ENCODE results near the gene BID.

The BID gene

DNA sequence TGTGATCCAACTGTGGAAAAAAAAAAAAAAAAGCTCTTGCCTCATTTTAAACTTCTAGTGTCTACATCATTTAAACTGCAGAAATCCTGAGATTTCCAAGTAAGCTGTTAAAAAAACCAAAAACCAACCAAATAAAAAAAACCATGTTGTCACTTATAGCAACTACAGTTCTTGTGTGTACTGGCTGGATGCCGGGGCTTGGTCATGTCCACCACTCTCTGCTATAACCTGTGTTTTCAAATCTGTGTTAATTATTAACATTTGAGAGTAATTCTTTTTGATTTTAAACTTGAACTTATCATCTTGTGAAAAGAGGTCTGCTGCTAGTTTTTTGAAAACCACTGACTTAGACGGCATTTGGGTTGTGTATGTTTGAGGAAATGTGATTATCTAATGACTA, 32.2 kb upstream of the BID start:
- H2AFZ ChIP-seq (ENCODE audit: low read length): no peak overlapping the region
- TF ChIP-seq EZH2 (IDR thresholded peaks at IDR 0.05; ENCODE audit: borderline replicate concordance, low read length): no peak
- TF ChIP-seq, protein P1, sequence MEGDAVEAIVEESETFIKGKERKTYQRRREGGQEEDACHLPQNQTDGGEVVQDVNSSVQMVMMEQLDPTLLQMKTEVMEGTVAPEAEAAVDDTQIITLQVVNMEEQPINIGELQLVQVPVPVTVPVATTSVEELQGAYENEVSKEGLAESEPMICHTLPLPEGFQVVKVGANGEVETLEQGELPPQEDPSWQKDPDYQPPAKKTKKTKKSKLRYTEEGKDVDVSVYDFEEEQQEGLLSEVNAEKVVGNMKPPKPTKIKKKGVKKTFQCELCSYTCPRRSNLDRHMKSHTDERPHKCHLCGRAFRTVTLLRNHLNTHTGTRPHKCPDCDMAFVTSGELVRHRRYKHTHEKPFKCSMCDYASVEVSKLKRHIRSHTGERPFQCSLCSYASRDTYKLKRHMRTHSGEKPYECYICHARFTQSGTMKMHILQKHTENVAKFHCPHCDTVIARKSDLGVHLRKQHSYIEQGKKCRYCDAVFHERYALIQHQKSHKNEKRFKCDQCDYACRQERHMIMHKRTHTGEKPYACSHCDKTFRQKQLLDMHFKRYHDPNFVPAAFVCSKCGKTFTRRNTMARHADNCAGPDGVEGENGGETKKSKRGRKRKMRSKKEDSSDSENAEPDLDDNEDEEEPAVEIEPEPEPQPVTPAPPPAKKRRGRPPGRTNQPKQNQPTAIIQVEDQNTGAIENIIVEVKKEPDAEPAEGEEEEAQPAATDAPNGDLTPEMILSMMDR (IDR thresholded peaks at IDR 0.05; ENCODE audit: low read length): no peak
- peaks cover 1% of the 10 kb centered on the region for H3K4me1 ChIP-seq (ENCODE audit: insufficient read depth, low read length, severe bottlenecking)
- no peaks in the 10 kb centered on the region for H3K79me2 ChIP-seq (ENCODE audit: insufficient read depth, low read length)
- peaks cover 7% of the 10 kb centered on the region; the same call in 1 of the 2 replicates for H3K36me3 ChIP-seq (ENCODE audit: insufficient read depth, low read length)
- H3K27ac ChIP-seq (ENCODE audit: low read depth, low read length, poor library complexity, severe bottlenecking): no peak overlapping the region
- no peaks in the 10 kb centered on the region for H3K9me2 ChIP-seq (ENCODE audit: low read depth, low read length)
- H3K27me3 ChIP-seq (ENCODE audit: insufficient read depth, low read length): no peaks in the 10 kb centered on the region
- H3K4me3 ChIP-seq (ENCODE audit: low read depth, low read length, poor library complexity, severe bottlenecking): no peak overlapping the region
- H3K4me2 ChIP-seq (ENCODE audit: low read length): no peak overlapping the region
- no peak overlapping the region for H3K9ac ChIP-seq (ENCODE audit: low read length)
- H4K20me1 ChIP-seq (ENCODE audit: insufficient read depth, low read length): no peaks in the 10 kb centered on the region
- H3K9me3 ChIP-seq (ENCODE audit: low read length): no peaks in the 10 kb centered on the region
- no peaks in the 10 kb centered on the region for H3F3A ChIP-seq (ENCODE audit: insufficient read depth, low read length)

DNA sequence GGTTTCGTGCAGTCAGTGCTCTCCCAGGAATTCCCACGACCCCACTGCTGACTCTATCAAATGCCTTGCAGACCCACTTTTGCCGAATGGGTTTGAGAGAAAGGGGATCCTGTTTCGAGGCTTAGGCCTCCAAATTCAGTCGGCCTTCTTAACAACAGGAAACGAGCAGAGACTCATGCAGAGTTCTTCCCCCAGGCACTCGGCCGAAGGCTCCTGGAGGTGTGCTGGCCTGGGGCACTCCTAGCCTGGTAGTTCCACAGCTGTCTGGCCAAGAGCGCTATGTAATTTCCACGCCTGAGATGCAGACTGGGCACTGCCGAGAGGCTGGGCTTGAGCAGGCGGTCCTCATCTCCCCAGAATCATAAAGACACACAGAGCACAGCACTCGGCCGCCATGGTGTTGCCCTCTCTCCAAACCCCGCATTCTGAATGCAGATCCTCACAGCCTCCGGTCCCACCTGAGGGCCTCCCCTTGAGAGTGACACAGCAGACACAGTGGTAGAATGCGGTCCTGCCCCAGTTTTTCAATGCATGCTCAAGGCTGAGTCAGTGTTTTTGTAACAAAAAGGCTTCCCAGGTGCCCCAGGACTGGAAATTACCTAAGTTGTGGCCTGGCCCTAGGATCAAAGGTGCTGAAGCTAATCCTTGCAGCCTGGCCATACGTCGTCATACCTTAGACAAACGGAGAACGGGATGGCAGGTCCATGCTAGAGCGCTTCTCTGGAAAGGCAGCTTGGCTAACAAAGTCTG, 30.2 kb upstream of the BID start:
- H4K20me1 ChIP-seq (ENCODE audit: insufficient read depth, low read length): no peaks in the 10 kb centered on the region
- no peak overlapping the region for H3K9ac ChIP-seq (ENCODE audit: low read length)
- H3K4me1 ChIP-seq (ENCODE audit: insufficient read depth, low read length, severe bottlenecking): peaks cover 15% of the 10 kb centered on the region
- no peaks in the 10 kb centered on the region for H3K27me3 ChIP-seq (ENCODE audit: insufficient read depth, low read length)
- H3K36me3 ChIP-seq (ENCODE audit: insufficient read depth, low read length): peaks cover 4% of the 10 kb centered on the region; the same call in 1 of the 2 replicates
- no peaks in the 10 kb centered on the region for H3K9me2 ChIP-seq (ENCODE audit: low read depth, low read length)
- no peaks in the 10 kb centered on the region for H3F3A ChIP-seq (ENCODE audit: insufficient read depth, low read length)
- no peaks in the 10 kb centered on the region for H3K79me2 ChIP-seq (ENCODE audit: insufficient read depth, low read length)
- no peak overlapping the region for H3K4me3 ChIP-seq (ENCODE audit: low read depth, low read length, poor library complexity, severe bottlenecking)
- no peak overlapping the region for H2AFZ ChIP-seq (ENCODE audit: low read length)
- no peaks in the 10 kb centered on the region for H3K9me3 ChIP-seq (ENCODE audit: low read length)
- H3K27ac ChIP-seq (ENCODE audit: low read depth, low read length, poor library complexity, severe bottlenecking): no peak overlapping the region
- no peak overlapping the region for H3K4me2 ChIP-seq (ENCODE audit: low read length)
- TF ChIP-seq, protein P1 (IDR thresholded peaks at IDR 0.05; ENCODE audit: low read length): no peak
- TF ChIP-seq EZH2 (IDR thresholded peaks at IDR 0.05; ENCODE audit: borderline replicate concordance, low read length): no peak

DNA sequence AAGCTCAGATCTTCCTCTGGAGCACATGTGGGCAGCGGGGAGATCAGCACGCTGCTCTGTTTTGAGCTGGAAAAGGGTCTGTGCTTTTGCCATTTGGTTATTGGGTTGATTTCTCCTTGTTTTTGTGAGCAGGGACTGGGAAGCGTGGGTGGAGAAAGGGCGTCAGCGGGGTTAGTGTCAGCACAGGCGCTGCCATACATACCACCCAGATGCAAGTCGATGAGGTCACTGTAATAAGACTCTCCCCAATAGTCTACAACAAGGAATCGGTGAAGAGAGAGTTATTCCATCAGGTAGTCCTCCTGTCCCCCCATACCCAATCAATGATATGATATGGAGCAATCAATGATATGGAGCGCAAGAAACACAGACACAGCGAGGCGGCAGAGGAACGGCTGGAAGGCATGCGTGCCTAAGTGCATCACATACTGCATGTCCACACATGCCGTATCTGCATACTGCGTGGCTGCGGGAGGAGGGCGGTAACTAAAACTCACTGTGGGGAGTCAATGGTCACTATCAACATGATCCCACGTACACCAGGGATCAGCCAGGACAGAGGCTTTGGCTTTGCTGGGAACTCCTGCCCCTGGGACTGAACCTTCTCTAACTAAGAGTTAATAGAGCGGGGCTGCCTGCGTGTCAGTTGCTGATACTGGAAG, 29.5 kb upstream of the BID start:
- Histone ChIP-seq H3K9me2 (ENCODE audit: low read depth, low read length) (no peaks in the 10 kb centered on the region), H3K27me3 (ENCODE audit: insufficient read depth, low read length) (no peaks in the 10 kb centered on the region), H3K27ac (ENCODE audit: low read depth, low read length, poor library complexity, severe bottlenecking) (no peak overlapping the region), H3K36me3 (ENCODE audit: insufficient read depth, low read length) (peaks cover 4% of the 10 kb centered on the region), H3K4me2 (ENCODE audit: low read length) (no peak overlapping the region), H2AFZ (ENCODE audit: low read length) (no peak overlapping the region), H3F3A (ENCODE audit: insufficient read depth, low read length) (no peaks in the 10 kb centered on the region), H3K4me3 (ENCODE audit: low read depth, low read length, poor library complexity, severe bottlenecking) (no peak overlapping the region), H3K9me3 (ENCODE audit: low read length) (no peaks in the 10 kb centered on the region), H3K79me2 (ENCODE audit: insufficient read depth, low read length) (no peaks in the 10 kb centered on the region), H3K9ac (ENCODE audit: low read length) (no peak overlapping the region), H4K20me1 (ENCODE audit: insufficient read depth, low read length) (no peaks in the 10 kb centered on the region), H3K4me1 (ENCODE audit: insufficient read depth, low read length, severe bottlenecking) (peaks cover 15% of the 10 kb centered on the region)
- TF ChIP-seq EZH2 (IDR thresholded peaks at IDR 0.05; ENCODE audit: borderline replicate concordance, low read length): no peak
- TF ChIP-seq, protein P1 (IDR thresholded peaks at IDR 0.05; ENCODE audit: low read length): no peak
